SIG-M5 treated with dmso at 0.1 percent for 504 hours (cell line): Measurements from ENCODE around the gene EMC10.

Source experiments
- DNase-seq: peaks from one replicate; lab custom pipeline; 2025; ENCODE audit not compliant: unreplicated experiment; lab: John Stamatoyannopoulos, UW

EMC10 gene

GRCh38 chr19:50477751-50478515 is 1.6 kb downstream of the EMC10 start:
- no peak for DNase-seq

- DNase-seq = peak; percentile 76
Measured at GRCh38 chr19:50478901-50479715, 2.8 kb downstream of the EMC10 start.

- no peak for DNase-seq
Measured at GRCh38 chr19:50479761-50480251, 3.5 kb downstream of the EMC10 start.

- no peak for DNase-seq
Measured at GRCh38 chr19:50480281-50481111, 4.2 kb downstream of the EMC10 start.

- DNase-seq = no peak
Measured at GRCh38 chr19:50481351-50482149, 5.2 kb downstream of the EMC10 start.

- no peak for DNase-seq
Measured at GRCh38 chr19:50482271-50482855, 6.1 kb downstream of the EMC10 start.

- DNase-seq = no peak
Measured at GRCh38 chr19:50482916-50483315, 6.6 kb downstream of the EMC10 start.

GRCh38 chr19:50485284-50485955 is 9.1 kb downstream of the EMC10 start:
- DNase-seq = no peak

- DNase-seq = no peak
Measured at GRCh38 chr19:50486823-50487515, 10.7 kb downstream of the EMC10 start.

- DNase-seq = peak; percentile 65
Measured at GRCh38 chr19:50488389-50489194, 12.3 kb downstream of the EMC10 start.

GRCh38 chr19:50489461-50490011 is 13.2 kb downstream of the EMC10 start:
- DNase-seq = no peak

- no peak for DNase-seq
Measured at GRCh38 chr19:50490411-50490811, 14.1 kb downstream of the EMC10 start.

GRCh38 chr19:50490991-50491472 is 14.7 kb downstream of the EMC10 start:
- DNase-seq = no peak

GRCh38 chr19:50492303-50493052 is 16.2 kb downstream of the EMC10 start:
- DNase-seq = peak; percentile 66

GRCh38 chr19:50493171-50493570 is 16.9 kb downstream of the EMC10 start:
- no peak for DNase-seq

- no peak for DNase-seq
Measured at GRCh38 chr19:50494186-50495019, 18.1 kb downstream of the EMC10 start.
